Liver (tissue), 9 donors: ENCODE results near the gene PNPLA6. TPM values are rescaled to one million over a fixed set of nuclear protein-coding genes. Genes with fewer than 3 reads are reported as not detected.

ENCODE experiments used
- DNase-seq: peaks from one replicate; pipeline ENCODE4 v3.0.0-alpha.2; 2017; ENCODE audit warnings: low spot score
- H3K27ac ChIP-seq, 2 donors: one replicate each; pipeline ENCODE4 v1.7.0; 2013; ENCODE audit warnings: inconsistent platforms in 2 of 2, low read length in 2 of 2, control low read depth in 1 of 2, low read depth in 1 of 2, mild to moderate bottlenecking in 1 of 2
- H3K27me3 ChIP-seq, 4 donors: one replicate each; pipeline versions ENCODE4 v1.6.1 to v1.7.0; 2013; ENCODE audit warnings: low read length in 3 of 4, inconsistent platforms in 1 of 4, mild to moderate bottlenecking in 1 of 4, moderate library complexity in 1 of 4; ENCODE audit not compliant: control insufficient read depth in 4 of 4, insufficient read depth in 4 of 4
- H3K36me3 ChIP-seq, 4 donors: one replicate each; pipeline versions ENCODE4 v1.6.1 to v1.7.0; 2013; ENCODE audit warnings: low read length in 3 of 4, mild to moderate bottlenecking in 3 of 4, low read depth in 1 of 4, moderate library complexity in 1 of 4; ENCODE audit not compliant: control insufficient read depth in 4 of 4, insufficient read depth in 3 of 4
- H3K4me1 ChIP-seq, 4 donors: one replicate each; pipeline versions ENCODE4 v1.6.1 to v1.7.0; 2013; ENCODE audit warnings: low read length in 3 of 4, mild to moderate bottlenecking in 3 of 4, moderate library complexity in 1 of 4; ENCODE audit not compliant: control insufficient read depth in 4 of 4, insufficient read depth in 4 of 4
- H3K4me3 ChIP-seq, 3 donors: one replicate each; pipeline versions ENCODE4 v1.6.1 to v1.7.0; 2013; ENCODE audit warnings: low read length in 3 of 3, control low read depth in 1 of 3, low read depth in 1 of 3, mild to moderate bottlenecking in 1 of 3
- H3K9ac ChIP-seq, 2 donors: one replicate each; pipeline ENCODE4 v1.7.0; 2013; ENCODE audit warnings: low read length in 2 of 2, mild to moderate bottlenecking in 2 of 2, moderate library complexity in 2 of 2, control low read depth in 1 of 2, low read depth in 1 of 2
- H3K9me3 ChIP-seq, 4 donors: one replicate each; pipeline versions ENCODE4 v1.6.1 to v1.7.0; 2013; ENCODE audit warnings: low read length in 3 of 4; ENCODE audit not compliant: control insufficient read depth in 4 of 4
- CTCF ChIP-seq: fragments of 150-350 bp; IDR thresholded peaks from 2 replicates; pipeline ENCODE4 v1.5.1; 2017; ENCODE audit warnings: improper control_type of control experiment, low read depth, low read length; ENCODE audit not compliant: missing input control
- FOXA1 ChIP-seq: IDR thresholded peaks from 2 replicates; pipeline ENCODE4 v1.6.1; 2016; ENCODE audit warnings: antibody characterized with exemption
- FOXA2 ChIP-seq: IDR thresholded peaks from 2 replicates; pipeline ENCODE4 v1.6.1; 2016; ENCODE audit warnings: antibody characterized with exemption
- GABPA ChIP-seq, 2 donors: IDR thresholded peaks in 1 of 2; conservative IDR thresholded peaks in 1 of 2; 2 replicates each; pipeline ENCODE4 v1.6.1; 2016; ENCODE audit warnings: antibody characterized with exemption in 2 of 2, mild to moderate bottlenecking in 1 of 2, moderate library complexity in 1 of 2
- HNF4A ChIP-seq, 2 donors: conservative IDR thresholded peaks; 2 replicates each; pipeline ENCODE4 v1.6.1; 2016; ENCODE audit warnings: antibody characterized with exemption in 2 of 2, mild to moderate bottlenecking in 2 of 2
- HNF4G ChIP-seq: IDR thresholded peaks from 2 replicates; pipeline ENCODE4 v1.6.1; 2016; ENCODE audit warnings: antibody characterized with exemption
- JUND ChIP-seq, 2 donors: IDR thresholded peaks; 2 replicates each; pipeline ENCODE4 v1.6.1; 2016; ENCODE audit warnings: antibody characterized with exemption in 2 of 2
- NR2F2 ChIP-seq: IDR thresholded peaks from 2 replicates; pipeline ENCODE4 v1.6.1; 2016; ENCODE audit warnings: antibody characterized with exemption
- RAD21 ChIP-seq, 2 donors: IDR thresholded peaks; 2 replicates each; pipeline ENCODE4 v1.6.1; 2016; ENCODE audit warnings: antibody characterized with exemption in 2 of 2, mild to moderate bottlenecking in 2 of 2
- REST ChIP-seq: IDR thresholded peaks from 2 replicates; pipeline ENCODE4 v1.6.1; 2016; ENCODE audit warnings: antibody characterized with exemption, mild to moderate bottlenecking
- RXRA ChIP-seq, 2 donors: IDR thresholded peaks; 2 replicates each; pipeline ENCODE4 v1.6.1; 2017 to 2018; ENCODE audit warnings: antibody characterized with exemption in 2 of 2, mild to moderate bottlenecking in 1 of 2
- SP1 ChIP-seq: IDR thresholded peaks from 2 replicates; pipeline ENCODE4 v1.6.1; 2018; ENCODE audit warnings: antibody characterized with exemption, mild to moderate bottlenecking
- TAF1 ChIP-seq: conservative IDR thresholded peaks from 2 replicates; pipeline ENCODE4 v1.6.1; 2016; ENCODE audit warnings: antibody characterized with exemption, mild to moderate bottlenecking
- YY1 ChIP-seq: IDR thresholded peaks from 2 replicates; pipeline ENCODE4 v1.6.1; 2016; ENCODE audit warnings: antibody characterized with exemption, mild to moderate bottlenecking
- ZBTB33 ChIP-seq: IDR thresholded peaks from 2 replicates; pipeline ENCODE4 v1.6.1; 2016; ENCODE audit warnings: antibody characterized with exemption
- WGBS: extraction: QIAGEN DNeasy Blood & Tissue Kit; methylation state at CpG from one replicate; pipeline ENCODE4 v1.1.7; 2013; 5-methylcytosine and 5-hydroxymethylcytosine counted together
- polyA plus RNA-seq, 2 donors: library from polyadenylated mRNA; stranded (reverse) in 1 of 2; unstranded in 1 of 2; fragments of 200-250 nt in 1 of 2; fragments of >200 nt in 1 of 2; fragmentation: Nextera tagmentation in 1 of 2; extraction: Ambion mirVana in 1 of 2; gene quantifications; one replicate each; pipeline versions ENCODE4 v1.2.1 to v1.2.3, GENCODE V29; 2013 to 2015
- total RNA-seq, 2 donors: library from RNA; depleted of rRNA; stranded (reverse); fragments of >200 nt; gene quantifications; one replicate each; pipeline ENCODE4 v1.2.3, GENCODE V29; 2014
- TF ChIP-seq, protein P1 (sequence below): IDR thresholded peaks from 2 replicates; pipeline ENCODE4 v1.6.1; 2016; ENCODE audit warnings: antibody characterized with exemption
- TF ChIP-seq, protein P2 (sequence below): IDR thresholded peaks from 2 replicates; pipeline ENCODE4 v1.6.1; 2016; ENCODE audit warnings: antibody characterized with exemption
- donor health status: healthy.
- donor health status: healthy.
- donor health status: healthy.
- donor health status: healthy.
- donor health status: healthy.

The PNPLA6 gene
- total and polyA plus RNA-seq, 4 donors = 20.9 to 68.4 (median 28.0) TPM

- no peaks in the 10 kb centered on the region for H3K9me3 ChIP-seq
- peaks cover 0 to 5% (median 3%) of the 10 kb centered on the region in 4 donors for H3K36me3 ChIP-seq
- DNase-seq = no peak
- TF ChIP-seq TAF1 = no peak
- no peak for TF ChIP-seq CTCF
- TF ChIP-seq, protein P1, sequence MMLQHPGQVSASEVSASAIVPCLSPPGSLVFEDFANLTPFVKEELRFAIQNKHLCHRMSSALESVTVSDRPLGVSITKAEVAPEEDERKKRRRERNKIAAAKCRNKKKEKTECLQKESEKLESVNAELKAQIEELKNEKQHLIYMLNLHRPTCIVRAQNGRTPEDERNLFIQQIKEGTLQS = no peak
- no peak for TF ChIP-seq HNF4G
- no peak for TF ChIP-seq YY1
- no peak for TF ChIP-seq GABPA (IDR thresholded peaks at IDR 0.05 in 1 of 2, conservative IDR thresholded peaks at IDR 0.05 in 1 of 2)
- no peak for TF ChIP-seq RXRA (IDR thresholded peaks at IDR 0.05)
- no peak for TF ChIP-seq RAD21 (IDR thresholded peaks at IDR 0.05)
- no peak for TF ChIP-seq NR2F2
- no peak for TF ChIP-seq FOXA2
- TF ChIP-seq HNF4A (conservative IDR thresholded peaks at IDR 0.05) = no peak
- TF ChIP-seq, protein P2, sequence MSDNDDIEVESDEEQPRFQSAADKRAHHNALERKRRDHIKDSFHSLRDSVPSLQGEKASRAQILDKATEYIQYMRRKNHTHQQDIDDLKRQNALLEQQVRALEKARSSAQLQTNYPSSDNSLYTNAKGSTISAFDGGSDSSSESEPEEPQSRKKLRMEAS = no peak
- no peak for TF ChIP-seq JUND (IDR thresholded peaks at IDR 0.05)
- no peak for TF ChIP-seq ZBTB33
- TF ChIP-seq SP1 = no peak
- peak overlapping the region in 1 of 2 donors; percentile 7 for H3K27ac ChIP-seq
- no peaks in the 10 kb centered on the region for H3K27me3 ChIP-seq
- 9% methylated on average over 23 of the region's 23 CpGs for WGBS
- H3K4me3 ChIP-seq = peak overlapping the region; percentile 49 to 72 (median 69)
- peaks cover 9 to 43% (median 34%) of the 10 kb centered on the region in 4 donors for H3K4me1 ChIP-seq
- peak overlapping the region; percentile 21 to 81 for H3K9ac ChIP-seq
These were observed 12.4 kb upstream of the PNPLA6 start for GRCh38 chr19:7522923-7523667.

- peaks cover 9 to 43% (median 34%) of the 10 kb centered on the region in 4 donors for H3K4me1 ChIP-seq
- no peak overlapping the region for H3K4me3 ChIP-seq
- 93% methylated on average over 5 of the region's 5 CpGs for WGBS
- peaks cover 0 to 15% (median 4%) of the 10 kb centered on the region in 4 donors for H3K36me3 ChIP-seq
- H3K9me3 ChIP-seq = no peaks in the 10 kb centered on the region
- H3K9ac ChIP-seq = no peak overlapping the region
- H3K27me3 ChIP-seq = no peaks in the 10 kb centered on the region
- DNase-seq = no peak
- TF ChIP-seq RXRA (IDR thresholded peaks at IDR 0.05) (no peak), ZBTB33 (no peak), CTCF (no peak), REST (no peak), FOXA1 (no peak), JUND (IDR thresholded peaks at IDR 0.05) (no peak)
- no peak overlapping the region for H3K27ac ChIP-seq
These were observed 11.0 kb upstream of the PNPLA6 start for GRCh38 chr19:7524523-7524922.
